ENCODE data around the gene AKAP6.

Gene AKAP6

GRCh38 chr14:32594766-32595165 lies 265.7 kb downstream of the AKAP6 start:
- Mint-ChIP-seq H3K4me3 (no peak overlapping the region), H3K4me1 (no peaks in the 10 kb centered on the region)

GRCh38 chr14:32595497-32595896 lies 266.4 kb downstream of the AKAP6 start:
- no peaks in the 10 kb centered on the region for H3K9me3 Mint-ChIP-seq
- no peak overlapping the region for H3K27ac Mint-ChIP-seq
- H3K36me3 Mint-ChIP-seq: no peaks in the 10 kb centered on the region
- no peak overlapping the region for H3K4me3 Mint-ChIP-seq
- H3K4me1 Mint-ChIP-seq: no peaks in the 10 kb centered on the region
- no peaks in the 10 kb centered on the region for H3K27me3 Mint-ChIP-seq

More at GRCh38 chr14:32594766-32595165, 265.7 kb downstream of the AKAP6 start:
- Mint-ChIP-seq H3K27ac (no peak overlapping the region), H3K36me3 (no peaks in the 10 kb centered on the region), H3K27me3 (no peaks in the 10 kb centered on the region), H3K9me3 (no peaks in the 10 kb centered on the region)

DNA sequence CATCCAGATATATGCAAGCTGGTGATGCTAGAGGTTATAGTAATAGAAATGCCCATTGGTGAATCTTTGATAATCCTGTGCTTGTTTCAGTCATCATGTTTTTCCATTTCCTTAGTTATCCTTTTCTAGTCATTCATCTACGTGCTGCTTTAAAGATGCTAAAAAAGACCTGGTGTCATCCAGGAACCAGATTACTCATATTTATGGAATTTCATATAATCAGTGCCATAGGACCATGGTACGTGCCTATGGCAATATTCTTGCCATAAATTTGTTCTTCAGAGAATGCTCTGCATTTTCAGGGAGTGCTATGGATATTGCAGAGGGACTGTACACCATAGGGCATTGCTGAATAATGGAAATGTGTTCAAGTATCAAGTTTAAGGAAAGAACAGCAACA lies 267.3 kb downstream of the AKAP6 start:
- no peaks in the 10 kb centered on the region for H3K4me1 Mint-ChIP-seq
- H3K27ac Mint-ChIP-seq: no peak overlapping the region
- H3K27me3 Mint-ChIP-seq: no peaks in the 10 kb centered on the region
- H3K9me3 Mint-ChIP-seq: no peaks in the 10 kb centered on the region
- no peaks in the 10 kb centered on the region for H3K36me3 Mint-ChIP-seq
- no peak overlapping the region for H3K4me3 Mint-ChIP-seq

DNA sequence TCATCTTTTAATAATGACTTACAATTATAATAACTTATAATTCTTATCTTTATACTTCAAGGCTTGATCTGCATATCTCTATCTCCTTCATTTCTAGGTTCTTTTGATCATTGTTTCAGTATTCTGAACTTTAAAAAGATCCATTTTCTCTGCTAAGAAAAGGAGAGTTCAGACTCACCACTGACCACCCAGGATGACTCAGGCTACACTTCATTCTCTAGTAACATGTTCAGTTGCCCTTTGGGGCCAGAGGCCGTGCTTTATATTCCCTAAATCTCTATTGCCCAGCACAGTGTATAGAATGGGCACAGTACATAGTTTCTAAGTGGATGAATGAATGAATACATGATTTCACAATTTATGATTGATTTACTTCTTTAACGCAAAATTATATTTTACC lies 268.7 kb downstream of the AKAP6 start:
- Mint-ChIP-seq H3K9me3 (no peaks in the 10 kb centered on the region), H3K27me3 (no peaks in the 10 kb centered on the region), H3K4me1 (no peaks in the 10 kb centered on the region), H3K4me3 (no peak overlapping the region), H3K27ac (no peak overlapping the region), H3K36me3 (no peaks in the 10 kb centered on the region)

DNA sequence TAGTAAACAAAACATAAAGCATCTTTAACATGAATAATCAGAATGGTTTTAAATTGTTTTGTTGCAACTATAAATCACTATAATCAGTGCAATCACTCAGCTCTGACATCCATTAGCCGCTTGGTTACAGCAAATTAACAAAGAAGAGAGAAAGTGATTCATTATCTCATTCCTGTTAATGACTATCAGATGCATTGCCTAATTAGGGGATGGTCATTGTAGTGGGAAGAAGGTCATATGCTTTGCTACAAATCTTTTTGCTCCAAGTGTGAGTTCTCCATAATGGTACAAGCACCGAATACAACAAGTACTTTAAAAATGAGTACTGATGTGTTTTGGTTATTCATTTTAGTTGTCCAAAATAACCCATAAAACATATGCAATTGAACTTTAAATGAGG lies 272.0 kb downstream of the AKAP6 start:
- no peak overlapping the region for H3K4me3 Mint-ChIP-seq
- no peaks in the 10 kb centered on the region for H3K4me1 Mint-ChIP-seq
- no peaks in the 10 kb centered on the region for H3K9me3 Mint-ChIP-seq
- H3K36me3 Mint-ChIP-seq: no peaks in the 10 kb centered on the region
- H3K27me3 Mint-ChIP-seq: no peaks in the 10 kb centered on the region
- no peak overlapping the region for H3K27ac Mint-ChIP-seq

DNA sequence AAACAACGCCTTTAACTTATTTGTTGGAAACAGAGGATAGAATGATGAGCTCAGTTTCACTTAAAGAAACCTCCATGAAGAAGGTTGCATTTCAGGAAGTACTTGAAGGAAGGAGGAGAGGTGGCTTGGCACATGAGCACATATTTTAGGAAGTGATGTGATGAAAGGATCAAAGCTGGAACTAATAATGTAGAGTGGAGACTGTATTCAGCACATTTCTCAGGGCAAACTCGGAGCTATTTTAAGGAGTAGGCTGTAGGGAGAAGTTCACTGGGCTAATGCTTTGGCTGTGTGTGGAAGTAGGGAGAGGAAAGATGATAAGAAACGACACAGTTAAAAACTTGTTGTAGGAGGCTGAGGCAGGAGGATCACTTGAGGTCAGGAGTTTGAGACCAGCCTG lies 272.8 kb downstream of the AKAP6 start:
- H3K4me3 Mint-ChIP-seq: no peak overlapping the region
- no peaks in the 10 kb centered on the region for H3K4me1 Mint-ChIP-seq
- H3K36me3 Mint-ChIP-seq: no peaks in the 10 kb centered on the region
- no peaks in the 10 kb centered on the region for H3K9me3 Mint-ChIP-seq
- no peaks in the 10 kb centered on the region for H3K27me3 Mint-ChIP-seq
- H3K27ac Mint-ChIP-seq: no peak overlapping the region

- no peak overlapping the region for H3K4me3 Mint-ChIP-seq
- H3K27ac Mint-ChIP-seq: no peak overlapping the region
- no peaks in the 10 kb centered on the region for H3K27me3 Mint-ChIP-seq
- H3K36me3 Mint-ChIP-seq: no peaks in the 10 kb centered on the region
- H3K9me3 Mint-ChIP-seq: no peaks in the 10 kb centered on the region
- H3K4me1 Mint-ChIP-seq: no peaks in the 10 kb centered on the region
Observed at GRCh38 chr14:32602699-32603098, 273.6 kb downstream of the AKAP6 start.

- Mint-ChIP-seq H3K4me3 (no peak overlapping the region), H3K4me1 (no peaks in the 10 kb centered on the region), H3K27me3 (no peaks in the 10 kb centered on the region), H3K27ac (no peak overlapping the region), H3K9me3 (no peaks in the 10 kb centered on the region), H3K36me3 (no peaks in the 10 kb centered on the region)
Observed at GRCh38 chr14:32603992-32604565, 275.0 kb downstream of the AKAP6 start.

DNA sequence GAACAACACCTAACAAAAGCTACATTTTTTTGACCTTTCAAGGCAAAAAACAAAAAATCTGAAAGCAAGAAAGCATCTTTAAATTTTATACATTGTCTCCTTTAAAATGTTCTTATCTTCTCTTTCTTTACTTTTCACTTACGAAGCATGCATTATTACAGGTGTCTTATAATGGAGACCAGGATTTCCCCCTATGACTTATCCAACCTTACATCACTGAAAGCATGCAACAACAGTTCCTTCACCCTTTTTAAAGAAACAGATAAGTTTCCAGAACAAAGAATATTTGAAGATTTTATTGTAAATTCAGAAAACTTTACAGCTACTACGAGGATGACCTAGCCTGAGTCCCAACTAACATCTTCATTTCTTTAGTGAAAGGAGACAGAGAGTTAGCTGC lies 277.2 kb downstream of the AKAP6 start:
- H3K4me1 Mint-ChIP-seq: no peaks in the 10 kb centered on the region
- no peaks in the 10 kb centered on the region for H3K27me3 Mint-ChIP-seq
- no peak overlapping the region for H3K27ac Mint-ChIP-seq
- no peaks in the 10 kb centered on the region for H3K9me3 Mint-ChIP-seq
- no peak overlapping the region for H3K4me3 Mint-ChIP-seq
- H3K36me3 Mint-ChIP-seq: no peaks in the 10 kb centered on the region

- H3K9me3 Mint-ChIP-seq: no peaks in the 10 kb centered on the region
- no peak overlapping the region for H3K27ac Mint-ChIP-seq
- H3K4me1 Mint-ChIP-seq: no peaks in the 10 kb centered on the region
- no peaks in the 10 kb centered on the region for H3K27me3 Mint-ChIP-seq
- no peaks in the 10 kb centered on the region for H3K36me3 Mint-ChIP-seq
- H3K4me3 Mint-ChIP-seq: no peak overlapping the region
Observed at GRCh38 chr14:32607399-32607798, 278.3 kb downstream of the AKAP6 start.

- Mint-ChIP-seq H3K27ac (no peak overlapping the region), H3K4me3 (no peak overlapping the region), H3K36me3 (no peaks in the 10 kb centered on the region), H3K27me3 (no peaks in the 10 kb centered on the region), H3K9me3 (no peaks in the 10 kb centered on the region), H3K4me1 (no peaks in the 10 kb centered on the region)
Observed at GRCh38 chr14:32608857-32609256, 279.8 kb downstream of the AKAP6 start.

GRCh38 chr14:32609388-32609787 lies 280.3 kb downstream of the AKAP6 start:
- no peak overlapping the region for H3K27ac Mint-ChIP-seq
- no peak overlapping the region for H3K4me3 Mint-ChIP-seq
- no peaks in the 10 kb centered on the region for H3K4me1 Mint-ChIP-seq
- no peaks in the 10 kb centered on the region for H3K36me3 Mint-ChIP-seq
- H3K27me3 Mint-ChIP-seq: no peaks in the 10 kb centered on the region
- no peaks in the 10 kb centered on the region for H3K9me3 Mint-ChIP-seq

DNA sequence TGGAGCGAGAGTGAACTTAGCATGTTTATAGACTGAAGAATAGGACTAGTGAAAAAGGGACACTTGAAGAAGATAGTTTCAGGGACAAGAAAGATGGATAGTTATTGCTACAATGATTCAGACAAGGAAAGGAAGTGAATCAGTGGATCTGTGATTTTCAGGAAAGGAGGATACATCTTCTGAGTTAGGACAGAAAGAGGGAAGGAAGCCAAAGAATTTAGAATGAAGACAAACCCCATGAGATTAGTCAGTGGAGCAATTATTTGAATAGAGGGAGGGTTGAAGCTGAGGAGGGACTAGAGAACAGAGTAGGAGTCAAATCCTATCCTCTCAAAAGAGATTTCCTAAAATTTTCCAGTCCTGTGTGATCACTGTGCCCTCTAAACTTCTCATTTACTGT lies 282.7 kb downstream of the AKAP6 start:
- H3K27ac Mint-ChIP-seq: no peak overlapping the region
- peaks cover 2% of the 10 kb centered on the region for H3K36me3 Mint-ChIP-seq
- no peaks in the 10 kb centered on the region for H3K4me1 Mint-ChIP-seq
- H3K4me3 Mint-ChIP-seq: no peak overlapping the region
- H3K27me3 Mint-ChIP-seq: no peaks in the 10 kb centered on the region
- H3K9me3 Mint-ChIP-seq: no peaks in the 10 kb centered on the region

DNA sequence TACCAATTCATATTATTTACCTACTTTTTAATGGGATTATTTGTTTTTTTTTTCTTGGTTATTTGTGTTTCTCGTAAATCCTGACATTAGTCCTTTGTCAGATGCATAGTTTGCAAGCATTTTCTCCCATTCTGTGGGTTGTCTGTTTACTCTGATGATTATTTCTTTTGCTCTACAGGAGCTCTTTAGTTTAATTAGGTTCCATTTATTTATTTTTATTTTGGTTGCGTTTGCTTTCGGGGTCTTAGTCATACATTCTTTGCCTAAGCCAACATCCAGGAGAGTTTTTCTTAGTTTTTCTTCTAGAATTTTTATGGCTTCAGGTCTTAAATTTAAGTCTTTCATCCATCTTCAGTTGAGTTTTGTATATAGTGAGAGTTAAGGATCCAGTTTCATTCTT lies 289.9 kb downstream of the AKAP6 start:
- Mint-ChIP-seq H3K4me3 (no peak overlapping the region), H3K9me3 (peaks cover 8% of the 10 kb centered on the region), H3K27ac (no peak overlapping the region), H3K36me3 (peaks cover 4% of the 10 kb centered on the region), H3K4me1 (no peaks in the 10 kb centered on the region), H3K27me3 (peaks cover 4% of the 10 kb centered on the region)

DNA sequence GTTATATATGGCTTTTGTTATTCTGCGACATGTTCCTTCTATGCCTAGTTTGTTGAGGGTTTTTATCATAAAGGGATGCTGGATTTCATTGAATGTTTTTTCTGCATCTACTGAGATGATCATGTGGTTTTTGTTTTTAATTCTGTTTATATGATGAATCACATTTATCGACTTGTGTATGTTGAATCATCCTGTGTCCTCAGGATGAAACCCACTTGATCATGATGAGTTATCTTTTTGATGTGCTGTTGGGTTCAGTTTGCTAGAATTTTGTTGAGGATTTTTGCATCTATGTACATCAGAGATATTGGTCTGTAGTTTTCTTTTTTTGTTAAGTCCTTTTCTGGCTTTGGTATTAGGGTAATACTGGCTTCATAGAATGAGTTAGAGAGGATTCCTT lies 291.2 kb downstream of the AKAP6 start:
- Mint-ChIP-seq H3K36me3 (peaks cover 2% of the 10 kb centered on the region), H3K27me3 (peaks cover 4% of the 10 kb centered on the region), H3K4me1 (no peaks in the 10 kb centered on the region), H3K4me3 (no peak overlapping the region), H3K27ac (no peak overlapping the region), H3K9me3 (peaks cover 8% of the 10 kb centered on the region)

- H3K9me3 Mint-ChIP-seq: peaks cover 8% of the 10 kb centered on the region
- no peak overlapping the region for H3K27ac Mint-ChIP-seq
- H3K27me3 Mint-ChIP-seq: peaks cover 4% of the 10 kb centered on the region
- H3K4me3 Mint-ChIP-seq: no peak overlapping the region
- no peaks in the 10 kb centered on the region for H3K4me1 Mint-ChIP-seq
- peaks cover 2% of the 10 kb centered on the region for H3K36me3 Mint-ChIP-seq
Observed at GRCh38 chr14:32620724-32621123, 291.6 kb downstream of the AKAP6 start.

- Mint-ChIP-seq H3K36me3 (peaks cover 2% of the 10 kb centered on the region), H3K4me3 (no peak overlapping the region), H3K4me1 (no peaks in the 10 kb centered on the region), H3K27ac (no peak overlapping the region), H3K27me3 (peaks cover 4% of the 10 kb centered on the region), H3K9me3 (peaks cover 9% of the 10 kb centered on the region)
Observed at GRCh38 chr14:32621585-32621984, 292.5 kb downstream of the AKAP6 start.

Data from activated naive CD4-positive, alpha-beta T cell treated with anti-CD3 and anti-CD28 coated beads, Interleukin-2, amount 50 U/mL, for 24 hours (primary cell).